Esophagus squamous epithelium (tissue), 5 donors: Measurements from ENCODE around the gene COL27A1. TPM values are rescaled to one million over a fixed set of nuclear protein-coding genes. Genes with fewer than 3 reads are reported as not detected.

Experiments used
- DNase-seq: peaks from one replicate; lab custom pipeline; 2025; lab: John Stamatoyannopoulos, UW
- H3K27ac ChIP-seq, 4 donors: fragments of 200-600 bp; sonication (generic); one replicate each; pipeline ENCODE4 v1.5.1; 2016 to 2019; ENCODE audit warnings: mild to moderate bottlenecking in 1 of 4
- H3K27me3 ChIP-seq, 4 donors: fragments of 200-600 bp; sonication (generic); 1 replicate in 3 of 4; 2 replicates in 1 of 4; pipeline versions ENCODE4 v1.5.1 to v1.6.0; 2017 to 2021; ENCODE audit warnings: antibody characterized with exemption in 1 of 4
- H3K36me3 ChIP-seq, 3 donors: fragments of 200-600 bp; sonication (generic); one replicate each; pipeline ENCODE4 v1.5.1; 2016 to 2019
- H3K4me1 ChIP-seq, 3 donors: fragments of 200-600 bp; sonication (generic); one replicate each; pipeline ENCODE4 v1.5.1; 2017 to 2019
- H3K4me3 ChIP-seq, 4 donors: fragments of 200-600 bp; sonication (generic); 1 replicate in 3 of 4; 2 replicates in 1 of 4; pipeline ENCODE4 v1.5.1; 2016 to 2019; ENCODE audit warnings: mild to moderate bottlenecking in 2 of 4, moderate library complexity in 1 of 4
- H3K9me3 ChIP-seq, 3 donors: fragments of 200-600 bp; sonication (generic); one replicate each; pipeline ENCODE4 v1.5.1; 2016 to 2019
- POLR2A ChIP-seq, 4 donors: fragments of 450-650 bp; IDR thresholded peaks; one replicate each; pipeline ENCODE4 v1.6.1; 2017; ENCODE audit warnings: antibody characterized with exemption in 4 of 4, mild to moderate bottlenecking in 4 of 4, moderate library complexity in 3 of 4
- WGBS, 2 donors: methylation state at CpG; one replicate each; pipeline ENCODE4 v1.1.5; 2018; 5-methylcytosine and 5-hydroxymethylcytosine counted together
- intact Hi-C: fragments of 100-400 bp; cut with DNase I; formaldehyde crosslinking; loops from one replicate; pipeline ENCODE4 v1.15.0; 2022
- total RNA-seq, 4 donors: library from RNA; depleted of rRNA; stranded (reverse); fragments of >200 nt; gene quantifications; one replicate each; pipeline ENCODE4 v1.1.0, GENCODE V29; 2016
- TF ChIP-seq, protein P1 (sequence below), 6 experiments: fragments of 450-650 bp in 4 of 6; fragments of 200-600 bp in 2 of 6; sonication (generic) in 2 of 6; IDR thresholded peaks; one replicate each; pipeline ENCODE4 v1.5.1; 2016 to 2019; ENCODE audit warnings: antibody characterized with exemption in 6 of 6, mild to moderate bottlenecking in 4 of 6, moderate library complexity in 4 of 6
- donor health status: DM: yes; HTN: yes; CAD: no.

Gene COL27A1
- total RNA-seq, 4 donors from 2014 or later, result 7.5 to 34.0 (median 12.0) TPM

DNA sequence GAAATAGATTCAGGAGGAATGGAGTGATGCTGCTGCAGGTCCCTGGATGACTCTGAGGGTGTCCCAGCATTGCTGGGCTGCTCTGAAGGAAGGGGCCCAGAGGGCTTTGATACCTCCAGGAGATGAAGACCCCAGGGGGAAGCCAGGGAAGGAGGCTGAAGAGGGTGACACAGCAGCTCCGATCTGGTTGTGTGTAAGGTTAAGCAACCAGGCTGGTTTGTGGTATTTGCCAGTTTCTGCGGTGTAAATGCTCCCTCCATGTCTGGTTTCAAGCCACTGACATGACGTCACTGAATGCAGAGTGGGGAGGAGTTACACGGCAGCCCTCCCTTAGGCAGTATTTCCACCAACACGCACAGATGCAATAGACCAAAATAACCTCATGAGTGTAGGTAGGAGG lies 127.6 kb downstream of the COL27A1 start:
- no peak overlapping the region for H3K27ac ChIP-seq
- intact Hi-C loops, result no loop called here
- H3K27me3 ChIP-seq, result no peaks in the 10 kb centered on the region
- H3K4me1 ChIP-seq, result peaks cover 0 to 46% (median 6%) of the 10 kb centered on the region in 3 donors
- no peaks in the 10 kb centered on the region for H3K9me3 ChIP-seq
- H3K36me3 ChIP-seq, result no peaks in the 10 kb centered on the region
- TF ChIP-seq POLR2A (IDR thresholded peaks at IDR 0.05), result no peak
- TF ChIP-seq, protein P1, sequence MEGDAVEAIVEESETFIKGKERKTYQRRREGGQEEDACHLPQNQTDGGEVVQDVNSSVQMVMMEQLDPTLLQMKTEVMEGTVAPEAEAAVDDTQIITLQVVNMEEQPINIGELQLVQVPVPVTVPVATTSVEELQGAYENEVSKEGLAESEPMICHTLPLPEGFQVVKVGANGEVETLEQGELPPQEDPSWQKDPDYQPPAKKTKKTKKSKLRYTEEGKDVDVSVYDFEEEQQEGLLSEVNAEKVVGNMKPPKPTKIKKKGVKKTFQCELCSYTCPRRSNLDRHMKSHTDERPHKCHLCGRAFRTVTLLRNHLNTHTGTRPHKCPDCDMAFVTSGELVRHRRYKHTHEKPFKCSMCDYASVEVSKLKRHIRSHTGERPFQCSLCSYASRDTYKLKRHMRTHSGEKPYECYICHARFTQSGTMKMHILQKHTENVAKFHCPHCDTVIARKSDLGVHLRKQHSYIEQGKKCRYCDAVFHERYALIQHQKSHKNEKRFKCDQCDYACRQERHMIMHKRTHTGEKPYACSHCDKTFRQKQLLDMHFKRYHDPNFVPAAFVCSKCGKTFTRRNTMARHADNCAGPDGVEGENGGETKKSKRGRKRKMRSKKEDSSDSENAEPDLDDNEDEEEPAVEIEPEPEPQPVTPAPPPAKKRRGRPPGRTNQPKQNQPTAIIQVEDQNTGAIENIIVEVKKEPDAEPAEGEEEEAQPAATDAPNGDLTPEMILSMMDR (IDR thresholded peaks at IDR 0.05), result no peak
- DNase-seq, result no peak
- 58 to 64% methylated on average over 5 of the region's 5 CpGs for WGBS, 2 donors
- H3K4me3 ChIP-seq, result no peak overlapping the region

DNA sequence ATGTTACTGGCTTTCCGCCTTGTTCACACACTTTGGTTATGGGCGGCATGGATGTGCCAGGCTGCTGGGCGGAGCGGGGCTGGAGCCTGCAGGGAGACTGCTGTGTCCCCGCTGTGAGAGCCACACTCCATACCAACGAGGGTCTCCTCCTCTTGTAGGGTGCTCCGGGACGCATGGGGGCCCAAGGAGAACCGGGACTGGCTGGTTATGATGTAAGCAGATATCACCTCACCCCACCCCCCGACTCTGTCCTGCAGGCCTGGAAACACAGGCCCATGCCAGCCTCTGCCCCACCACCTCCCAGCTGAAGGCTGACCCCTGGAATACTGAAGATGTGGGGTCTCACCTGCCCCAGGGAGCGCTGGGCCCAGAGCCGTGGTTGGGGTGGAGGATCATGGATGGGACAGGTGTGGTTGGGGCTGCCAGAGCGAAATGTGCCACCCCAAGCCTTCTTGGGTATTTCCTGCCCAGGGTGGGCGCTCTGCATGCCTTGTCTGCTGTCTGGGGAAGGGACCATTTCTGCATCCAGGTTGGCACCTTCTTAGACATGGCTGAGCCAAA lies 128.3 kb downstream of the COL27A1 start:
- intact Hi-C loops, result no loop called here

DNA sequence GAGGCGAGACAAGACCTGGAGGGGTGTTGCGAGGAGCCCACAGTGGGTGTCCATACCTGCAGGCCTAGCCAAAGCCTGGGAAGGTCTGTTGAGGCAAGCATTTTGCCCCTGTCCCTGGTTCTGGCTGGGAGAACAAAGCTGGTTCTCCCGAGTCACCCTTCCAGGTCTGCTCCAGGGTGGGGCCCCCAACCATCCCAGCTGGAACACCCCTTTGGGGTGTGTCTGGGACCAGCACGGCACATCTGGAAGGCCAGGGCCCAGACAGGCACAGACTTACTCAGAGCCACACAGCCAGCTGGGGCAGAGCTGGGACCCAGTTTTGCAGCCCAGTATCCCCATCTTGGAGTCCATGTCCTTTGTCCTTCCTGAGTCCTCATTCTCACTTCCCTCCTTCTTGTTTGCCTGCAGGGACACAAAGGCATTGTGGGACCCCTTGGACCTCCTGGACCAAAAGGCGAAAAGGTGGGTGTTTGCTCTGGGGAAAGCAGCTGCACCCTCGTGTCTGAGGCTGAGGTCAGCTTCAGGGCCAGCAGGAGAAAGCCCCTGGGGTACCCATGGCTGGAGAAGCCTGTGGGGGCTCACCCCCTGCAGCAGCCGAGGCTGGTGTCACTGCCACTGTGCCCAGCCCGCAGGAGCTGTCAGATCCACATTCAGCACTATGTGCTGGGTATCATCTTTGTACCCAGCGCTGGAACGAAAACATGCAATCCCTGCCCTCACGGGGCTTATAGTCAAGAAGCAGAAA lies 129.2 kb downstream of the COL27A1 start:
- Histone ChIP-seq H3K4me3 (no peak overlapping the region), H3K27ac (no peak overlapping the region), H3K4me1 (peaks cover 0 to 45% (median 5%) of the 10 kb centered on the region in 3 donors), H3K27me3 (no peaks in the 10 kb centered on the region), H3K36me3 (no peaks in the 10 kb centered on the region), H3K9me3 (no peaks in the 10 kb centered on the region)
- no peak for DNase-seq
- 73 to 96% methylated on average over 4 of the region's 11 CpGs for WGBS, 2 donors
- TF ChIP-seq POLR2A (IDR thresholded peaks at IDR 0.05), result no peak
- TF ChIP-seq, protein P1 (IDR thresholded peaks at IDR 0.05), result no peak
- intact Hi-C loops, result loop anchor here (5.0 kb wide), 1 partner anchor 127 kb away; the partner anchor contains the start of gene COL27A1

More for the DNA sequence above, 128.3 kb downstream of the COL27A1 start:
- Histone ChIP-seq H3K4me1 (peaks cover 0 to 49% (median 10%) of the 10 kb centered on the region in 3 donors), H3K36me3 (no peaks in the 10 kb centered on the region), H3K4me3 (no peak overlapping the region), H3K9me3 (no peaks in the 10 kb centered on the region), H3K27ac (no peak overlapping the region), H3K27me3 (no peaks in the 10 kb centered on the region)
- TF ChIP-seq, protein P1 (IDR thresholded peaks at IDR 0.05), result no peak
- TF ChIP-seq POLR2A (IDR thresholded peaks at IDR 0.05), result no peak
- DNase-seq, result no peak
- 89 to 97% methylated on average over 6 to 9 of the region's 14 CpGs for WGBS, 2 donors

DNA sequence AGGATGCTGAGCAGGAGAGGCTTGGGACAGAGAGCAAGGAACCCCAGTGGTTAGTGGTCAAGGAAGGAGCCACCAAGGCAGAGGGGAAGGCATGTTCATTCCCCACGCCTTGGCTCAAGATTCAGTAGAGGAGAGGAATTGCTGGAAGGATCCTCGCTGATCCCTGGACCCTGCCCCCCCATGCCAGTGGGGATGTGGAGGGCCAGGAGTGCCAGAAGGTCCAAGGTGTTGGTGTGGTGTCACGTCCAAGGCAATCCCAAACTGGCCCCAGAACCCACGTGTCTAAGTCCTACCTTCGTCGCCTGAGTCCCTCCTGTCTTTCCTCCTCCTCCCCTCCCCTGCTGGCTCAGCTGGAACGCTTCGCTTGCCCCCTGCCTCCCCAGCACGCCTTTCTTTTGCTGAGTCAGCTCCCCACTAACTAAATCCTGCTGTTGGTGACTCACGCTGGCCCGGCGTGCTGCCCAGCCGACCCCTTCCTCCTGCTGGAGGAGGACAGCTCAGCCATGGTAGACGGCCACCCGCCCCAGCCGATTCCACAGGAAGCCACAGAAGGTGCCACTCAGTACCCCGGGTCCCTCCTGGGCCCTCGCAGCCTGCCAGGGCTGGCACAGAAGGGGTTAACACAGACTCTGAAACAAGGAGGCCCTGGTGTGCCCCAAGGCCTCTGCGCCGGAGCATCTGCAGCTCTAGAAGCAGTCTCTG lies 130.0 kb downstream of the COL27A1 start:
- H3K4me1 ChIP-seq, result peaks cover 0 to 38% (median 4%) of the 10 kb centered on the region in 3 donors
- no peaks in the 10 kb centered on the region for H3K36me3 ChIP-seq
- no peak overlapping the region for H3K27ac ChIP-seq
- H3K27me3 ChIP-seq, result no peaks in the 10 kb centered on the region
- H3K9me3 ChIP-seq, result no peaks in the 10 kb centered on the region
- no peak overlapping the region for H3K4me3 ChIP-seq
- intact Hi-C loops, result loop anchor here (5.0 kb wide), 1 partner anchor 128 kb away; the partner anchor contains the start of gene COL27A1
- no peak for DNase-seq
- 37 to 56% methylated on average over 9 to 16 of the region's 20 CpGs for WGBS, 2 donors
- TF ChIP-seq, protein P1 (IDR thresholded peaks at IDR 0.05), result no peak
- no peak for TF ChIP-seq POLR2A (IDR thresholded peaks at IDR 0.05)
